ENCODE results near the gene NUAK1.

Gene NUAK1

DNA sequence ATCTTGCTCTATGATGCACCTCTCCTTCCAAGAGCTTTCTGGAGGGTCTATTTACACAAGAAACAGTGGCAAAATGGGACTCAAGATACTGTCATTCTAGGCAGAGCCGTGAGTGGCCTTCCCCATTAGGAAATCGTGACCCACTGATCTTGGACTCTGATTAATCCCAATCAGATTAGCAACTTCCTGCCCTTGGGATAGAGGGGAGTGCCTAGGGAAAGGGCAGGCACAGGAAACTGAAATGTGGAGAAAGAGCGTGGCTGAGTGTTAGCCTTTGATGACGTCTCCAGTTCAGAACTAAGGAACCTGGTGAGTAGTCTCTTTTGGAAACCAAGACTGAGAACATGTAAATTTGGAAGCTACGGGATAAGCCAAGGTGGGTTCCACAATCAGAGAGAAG lies 76.1 kb downstream of the NUAK1 start:
- DNase-seq: no peak

DNA sequence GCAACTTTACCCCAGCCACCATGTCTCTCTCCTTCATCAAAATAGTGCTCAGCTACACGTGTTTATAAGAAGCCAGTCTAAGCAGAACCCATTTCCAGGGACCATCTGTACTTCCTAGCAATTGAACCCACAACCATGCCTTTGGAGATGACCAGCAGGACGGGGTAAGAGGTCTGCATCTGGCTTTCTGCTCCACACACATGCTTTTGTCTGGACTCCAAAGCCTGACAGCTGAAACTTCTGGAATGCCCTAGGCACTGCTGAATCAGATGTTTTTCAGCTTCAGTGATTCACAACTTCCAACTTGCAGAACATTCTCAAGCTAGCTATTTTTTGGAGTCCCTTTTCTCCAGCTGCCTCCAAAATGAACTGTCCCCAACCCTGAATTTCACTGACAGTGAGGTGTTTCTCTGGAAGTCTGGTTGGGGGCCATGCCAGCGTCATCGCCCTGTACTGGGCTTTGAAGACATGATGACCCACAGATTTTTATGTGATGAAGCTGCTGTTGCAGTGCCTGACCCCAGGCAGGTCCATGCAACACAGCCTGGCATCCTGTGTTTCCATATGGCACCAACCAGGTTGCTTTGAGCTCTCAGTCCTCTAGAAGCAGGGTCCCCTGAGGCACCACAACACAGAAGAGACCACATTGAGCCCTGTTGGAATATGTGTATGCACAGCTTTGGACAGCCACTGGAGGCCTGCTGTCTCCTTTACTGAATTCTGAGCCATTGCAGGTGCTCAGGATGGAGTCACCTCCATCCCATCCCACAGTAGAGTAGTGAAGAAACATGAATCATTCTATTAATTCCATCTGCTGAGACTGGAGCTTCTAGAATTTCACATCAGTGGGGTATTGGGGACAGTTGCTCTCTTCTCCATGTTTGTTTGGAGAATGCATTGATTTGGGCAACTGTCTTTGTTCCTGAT lies 80.2 kb downstream of the NUAK1 start:
- DNase-seq: no peak

DNA sequence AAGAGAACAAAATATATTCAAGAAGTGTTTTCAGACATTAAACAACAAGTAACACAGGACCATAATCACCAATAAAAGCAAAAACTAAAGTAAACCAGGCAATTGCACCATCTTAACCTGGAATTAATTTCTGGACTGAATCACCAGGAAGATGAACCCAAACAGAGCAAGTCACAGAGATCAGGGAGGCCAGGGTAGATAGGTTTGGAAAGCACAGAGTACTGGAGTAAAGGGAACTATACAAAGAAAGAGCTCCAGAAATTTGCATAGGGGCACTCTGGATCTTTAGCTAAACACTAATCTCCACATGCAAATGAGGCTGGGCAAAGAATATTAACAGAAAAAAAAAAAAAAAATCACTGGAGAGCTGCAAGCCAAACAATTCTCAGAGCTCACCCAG lies 84.7 kb downstream of the NUAK1 start:
- DNase-seq: no peak

DNA sequence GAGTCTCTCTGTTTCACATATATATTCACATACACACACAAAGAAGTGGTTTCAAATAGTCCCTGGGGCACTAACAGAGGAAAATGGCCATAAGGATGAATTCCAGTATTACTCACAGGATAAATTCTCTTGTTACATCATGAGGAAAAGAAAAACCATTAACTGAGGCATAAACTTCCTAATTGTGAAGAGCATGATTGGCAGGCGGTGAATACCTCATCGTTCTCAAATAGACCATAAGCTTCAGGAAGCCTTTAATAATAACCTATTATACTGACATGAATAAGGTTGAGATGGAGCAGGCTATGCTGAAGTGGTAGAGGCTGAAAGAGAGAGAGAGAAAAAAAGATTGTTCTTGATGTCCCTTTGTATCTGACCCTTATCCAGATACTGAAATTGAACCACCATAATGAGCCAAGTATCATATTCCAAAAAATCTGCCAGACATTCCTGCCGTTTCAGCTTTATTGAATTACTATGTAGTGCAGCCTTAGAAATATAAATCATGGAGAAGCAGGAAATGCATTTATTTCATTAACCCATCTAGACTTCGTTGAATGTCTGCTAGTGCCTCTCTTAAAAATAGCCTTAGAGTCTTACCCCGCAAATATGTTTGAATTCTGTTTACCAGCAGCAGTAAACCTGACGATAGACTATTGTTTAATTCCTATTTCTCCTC lies 86.8 kb downstream of the NUAK1 start:
- DNase-seq: no peak

DNA sequence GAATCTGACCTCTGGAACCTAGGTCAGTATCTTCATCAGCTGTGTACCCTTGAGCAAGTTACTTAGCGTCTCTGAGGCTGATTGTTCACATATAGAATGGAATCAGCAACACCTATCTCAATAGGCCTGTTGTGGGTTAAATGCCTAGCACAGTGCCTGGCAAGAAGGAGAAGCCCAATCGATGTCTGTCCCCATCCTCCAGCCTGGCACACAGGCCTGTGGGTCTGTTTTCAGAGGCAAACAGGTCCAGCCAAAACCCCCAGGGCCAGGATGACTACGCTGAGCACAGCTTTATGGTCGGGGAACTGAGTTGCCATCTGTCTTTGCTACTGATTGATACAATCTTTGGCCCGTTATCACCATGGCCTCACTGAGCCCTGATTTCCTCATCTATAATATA lies 89.2 kb downstream of the NUAK1 start:
- DNase-seq: no peak

DNA sequence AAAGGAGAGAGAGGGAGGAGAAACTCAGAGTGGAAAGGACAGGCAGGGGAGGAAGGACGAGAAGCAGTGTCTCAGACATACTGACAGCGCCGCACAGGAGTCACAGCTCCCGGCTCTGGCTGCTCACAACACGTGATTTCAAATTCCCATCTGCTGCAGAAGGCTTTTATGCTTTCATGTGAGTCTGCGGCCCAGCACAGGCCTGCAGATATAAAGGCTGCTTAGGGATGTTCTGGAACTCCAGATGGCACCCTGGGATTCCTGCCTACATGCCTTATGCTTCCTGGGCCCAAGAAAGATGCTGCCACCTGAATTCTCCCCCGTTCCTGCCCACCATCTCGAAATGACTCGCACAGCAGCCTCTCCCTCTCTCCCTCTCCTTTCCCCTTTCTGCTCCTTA lies 89.6 kb downstream of the NUAK1 start:
- DNase-seq: no peak

DNA sequence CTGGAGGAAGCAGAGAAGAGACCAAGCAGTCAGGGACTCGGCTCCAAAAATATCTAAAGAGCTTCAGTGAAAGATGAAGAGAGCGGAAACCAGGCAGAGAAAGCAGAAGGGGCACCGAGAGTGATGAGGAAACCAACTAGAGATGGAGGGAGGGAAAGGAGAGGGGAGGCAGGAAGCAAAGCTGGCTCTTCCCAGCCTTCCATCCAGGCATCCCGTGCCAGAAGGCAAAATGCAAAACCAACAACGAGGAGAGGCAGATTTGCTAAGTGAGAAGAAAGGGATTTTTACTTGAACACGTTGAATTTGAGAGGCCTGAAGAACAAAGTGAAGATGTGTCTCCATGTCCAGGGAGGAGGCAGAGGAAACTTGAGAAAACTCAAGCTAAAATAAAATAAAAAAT lies 90.1 kb downstream of the NUAK1 start:
- no peak for DNase-seq

DNA sequence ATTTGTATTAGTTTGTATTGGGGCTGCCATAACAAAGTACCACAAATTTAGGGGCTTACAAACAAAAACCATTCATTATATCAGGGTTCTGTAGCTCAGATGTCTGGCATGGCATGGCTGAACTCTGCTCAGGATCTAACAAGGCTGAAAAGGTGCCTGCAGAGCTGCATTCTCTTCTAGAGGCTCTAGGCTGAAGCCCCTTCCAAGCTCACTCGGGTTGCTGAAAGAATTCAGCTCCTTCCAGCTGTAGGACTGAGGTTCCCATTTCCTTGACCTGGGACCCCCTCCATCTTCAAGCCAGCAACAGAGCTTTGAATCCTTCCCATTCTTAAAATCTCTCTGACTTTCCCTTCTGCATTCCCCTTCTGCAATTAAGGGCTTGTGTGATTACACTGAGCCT lies 90.7 kb downstream of the NUAK1 start:
- no peak for DNase-seq

DNA sequence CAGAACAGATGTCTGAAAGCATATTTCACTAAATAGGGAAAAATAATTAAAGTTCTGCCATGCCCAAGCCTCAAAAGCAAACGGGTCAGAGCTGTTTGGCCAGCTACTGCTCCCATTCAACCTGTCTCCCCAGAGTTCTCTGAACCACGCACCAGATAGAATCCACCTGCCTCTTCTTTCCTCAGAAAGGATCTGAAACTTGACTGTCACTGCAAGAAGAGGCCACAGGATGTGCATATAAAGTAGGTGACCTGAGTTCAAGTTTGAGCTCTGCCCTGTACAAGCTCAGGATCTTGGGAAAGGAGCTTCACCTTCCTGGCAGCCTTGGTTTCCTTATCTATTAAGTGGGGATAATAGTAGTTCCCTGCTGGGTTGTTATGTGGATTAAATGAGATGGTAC lies 91.8 kb downstream of the NUAK1 start:
- DNase-seq: no peak

DNA sequence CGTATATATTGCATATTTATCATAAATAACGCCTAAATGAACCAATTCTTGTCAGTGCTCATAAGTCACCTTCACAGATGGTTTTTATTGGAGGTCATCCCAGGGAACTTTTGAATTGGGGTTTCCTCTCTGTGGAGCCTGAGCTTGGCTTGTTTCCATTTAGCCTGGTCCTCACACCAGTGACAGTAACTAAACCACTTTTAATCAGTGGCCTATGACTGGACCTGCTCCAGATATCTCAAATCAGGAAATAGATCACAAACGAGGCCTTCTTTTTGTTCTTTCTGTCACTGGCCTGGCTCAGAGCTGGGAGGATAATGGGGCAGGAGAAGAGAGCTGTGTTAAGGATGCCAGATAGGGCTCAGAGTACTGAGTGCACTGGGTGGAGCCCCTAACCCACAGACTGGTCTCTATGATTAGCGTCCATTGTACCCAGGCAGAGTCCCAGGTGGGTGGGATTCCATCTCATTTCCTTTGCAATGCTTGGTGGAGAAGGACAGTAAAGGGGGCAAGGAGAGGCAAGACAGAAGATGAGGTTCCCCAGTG lies 92.4 kb downstream of the NUAK1 start:
- no peak for DNase-seq

DNA sequence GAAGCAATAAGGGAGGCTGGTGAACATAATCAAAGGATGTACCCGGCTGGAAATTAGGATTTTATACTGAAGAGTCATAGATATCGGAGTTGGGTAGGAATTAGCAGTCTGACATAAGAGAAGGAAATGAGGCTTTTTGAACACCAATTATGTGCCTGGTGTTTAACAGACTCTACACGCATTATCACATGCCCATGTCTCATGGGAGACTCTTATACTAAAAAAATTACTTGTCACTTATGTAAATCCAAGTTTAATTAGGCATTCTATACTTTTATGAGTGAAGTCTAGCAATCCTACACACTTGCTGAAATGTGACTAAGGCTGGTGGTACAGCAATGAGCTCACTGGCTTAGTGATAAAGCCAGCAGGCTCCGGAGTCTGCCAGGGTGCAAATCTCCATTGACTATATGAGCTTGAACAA lies 93.5 kb downstream of the NUAK1 start:
- no peak for DNase-seq

DNA sequence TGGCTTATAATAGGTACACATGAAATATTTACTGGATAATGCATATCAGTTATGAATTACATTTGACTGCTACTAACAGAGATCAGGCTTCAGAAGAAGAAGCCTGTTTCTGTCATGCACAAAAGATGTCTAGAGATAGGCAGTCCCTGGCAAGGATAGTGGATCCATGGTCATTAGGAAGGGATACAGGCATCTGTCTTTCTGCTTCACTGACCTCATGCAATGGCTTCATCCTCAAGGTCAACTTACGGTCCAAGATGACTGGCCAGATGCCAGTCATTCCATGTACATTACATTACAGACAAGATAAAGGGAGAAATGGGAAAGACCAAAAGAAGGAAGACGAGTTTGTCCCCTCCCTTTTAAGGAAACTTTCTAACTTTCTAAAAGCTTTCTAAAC lies 94.0 kb downstream of the NUAK1 start:
- DNase-seq: no peak

DNA sequence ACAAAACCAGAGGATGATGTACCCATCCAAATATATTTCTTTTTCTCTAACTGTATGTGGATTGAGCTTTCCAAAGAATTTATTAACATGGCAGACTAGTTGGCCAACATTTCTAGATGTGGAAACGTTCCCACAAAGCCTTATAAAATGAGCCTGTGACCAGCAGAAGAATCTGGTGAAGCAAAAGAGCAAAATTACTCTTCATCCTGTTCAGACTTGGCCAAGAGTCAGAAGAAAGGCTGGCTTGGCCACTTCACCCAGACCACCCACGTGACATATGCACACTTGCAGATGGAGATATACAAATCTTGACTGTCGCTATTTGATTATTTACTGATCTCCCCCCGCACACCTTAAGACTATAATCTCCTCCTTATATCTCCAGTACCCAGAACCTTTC lies 96.7 kb downstream of the NUAK1 start:
- DNase-seq: no peak

DNA sequence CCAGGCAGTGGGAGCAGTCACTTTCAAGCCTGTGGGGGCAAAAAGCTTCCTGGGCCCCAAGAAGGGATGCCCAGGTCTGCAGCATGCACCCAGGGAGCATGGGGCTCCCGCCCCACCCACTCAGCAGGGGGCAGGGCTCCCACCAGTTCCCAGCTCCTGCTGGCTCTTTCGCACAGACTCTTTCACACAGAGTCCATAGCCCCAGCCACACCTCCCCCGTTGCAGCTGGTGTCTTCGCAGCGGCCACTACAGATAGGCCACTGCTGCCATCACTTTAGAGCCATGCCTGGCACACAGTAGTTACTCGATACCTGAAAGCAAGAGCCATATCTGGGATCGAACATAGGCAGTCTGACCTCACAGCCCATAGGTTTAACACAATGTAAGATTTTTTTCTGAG lies 98.2 kb downstream of the NUAK1 start:
- DNase-seq: no peak

DNA sequence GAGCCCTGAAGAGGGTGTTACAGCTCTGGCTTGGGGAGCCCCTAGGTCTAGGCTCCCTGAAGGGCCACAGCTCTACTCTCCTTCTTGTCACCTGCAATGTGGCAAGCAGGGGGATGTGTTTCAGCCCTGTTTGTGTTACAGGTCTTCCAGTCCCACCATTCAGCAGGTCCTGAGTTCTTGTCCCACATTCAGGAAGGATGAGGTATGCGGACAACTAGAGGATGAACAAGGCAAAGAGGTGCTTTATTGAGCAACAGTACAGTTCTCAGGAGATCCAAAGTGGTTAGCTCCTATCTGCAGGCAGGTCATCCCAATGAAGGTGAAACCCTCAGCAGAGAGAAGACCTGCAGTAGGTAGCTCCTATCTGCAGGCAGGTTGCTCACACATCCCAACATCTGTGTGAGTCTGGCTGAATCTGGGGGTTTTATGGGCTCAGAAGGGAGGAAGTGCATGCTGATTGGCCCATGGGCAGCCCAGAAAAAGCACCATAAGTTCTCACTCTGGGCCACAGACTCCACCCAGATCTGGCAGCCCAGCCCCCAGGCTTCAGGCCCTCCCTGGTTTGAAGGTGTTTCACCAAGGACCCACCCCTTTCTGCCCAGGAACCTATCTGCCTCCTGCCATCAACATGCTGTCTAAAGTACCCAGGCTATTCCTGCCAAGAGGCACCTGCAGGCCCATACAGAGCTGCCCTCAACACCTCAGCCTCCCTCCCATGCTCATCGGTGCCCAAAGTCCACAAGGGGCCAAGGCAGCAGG lies 98.9 kb downstream of the NUAK1 start:
- no peak for DNase-seq

DNA sequence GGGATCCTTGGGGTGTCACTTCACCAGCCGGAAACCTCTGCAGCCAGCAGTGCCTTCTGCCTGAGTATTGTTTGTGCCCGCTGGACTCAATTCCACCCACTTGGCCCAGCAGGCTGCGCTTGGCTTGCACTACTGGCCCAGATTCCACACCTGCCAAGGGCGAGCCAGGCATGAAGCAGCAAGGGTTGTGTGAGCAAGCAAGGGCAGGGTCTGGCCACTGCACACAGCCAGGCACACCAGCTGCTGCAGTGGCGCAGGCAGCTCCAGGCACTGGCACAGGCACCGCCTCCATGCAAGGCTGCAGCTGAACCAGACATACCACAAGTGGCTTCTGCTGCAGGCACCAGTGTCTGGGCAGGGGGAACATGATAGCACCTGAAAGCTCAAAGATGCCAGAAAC lies 99.5 kb downstream of the NUAK1 start:
- no peak for DNase-seq

DNA sequence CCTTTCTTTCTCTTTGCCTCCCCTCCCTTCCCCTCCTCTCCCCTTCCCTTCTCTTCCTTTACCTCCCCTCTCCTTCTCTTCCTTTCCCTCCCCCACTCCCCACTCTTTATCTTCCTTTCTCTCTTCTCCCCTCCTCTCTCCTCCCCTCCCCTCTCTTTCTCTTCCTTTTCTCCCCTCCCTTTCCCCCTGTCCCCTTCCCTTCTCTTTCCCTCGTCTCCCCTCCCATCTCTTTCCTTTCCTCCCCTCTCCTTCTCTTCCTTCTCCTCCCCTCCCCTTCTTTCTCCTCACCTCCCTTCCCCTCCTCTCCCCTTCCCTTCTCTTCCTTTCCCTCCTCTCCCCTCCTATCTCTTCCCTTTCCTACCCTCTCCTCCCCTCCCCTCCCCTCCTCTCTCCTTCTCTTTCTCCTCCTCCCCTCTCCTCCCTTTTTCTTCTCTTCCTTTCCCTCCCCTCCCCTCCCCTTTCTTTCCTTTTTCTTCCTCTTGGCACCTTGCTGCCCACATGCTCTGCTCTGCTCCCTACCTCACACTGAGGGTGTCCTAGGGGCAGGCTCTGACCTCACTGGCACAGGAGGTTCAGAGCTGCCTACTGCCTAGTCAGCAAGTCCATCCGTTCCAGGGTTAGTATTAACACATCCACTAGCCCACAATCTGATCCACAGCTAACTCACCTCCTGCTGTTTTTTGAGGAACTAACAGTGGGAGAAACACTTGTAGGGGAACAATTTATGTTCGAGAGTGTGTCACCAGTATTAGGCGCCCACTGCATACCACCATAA lies 101.0 kb downstream of the NUAK1 start:
- DNase-seq: no peak

DNA sequence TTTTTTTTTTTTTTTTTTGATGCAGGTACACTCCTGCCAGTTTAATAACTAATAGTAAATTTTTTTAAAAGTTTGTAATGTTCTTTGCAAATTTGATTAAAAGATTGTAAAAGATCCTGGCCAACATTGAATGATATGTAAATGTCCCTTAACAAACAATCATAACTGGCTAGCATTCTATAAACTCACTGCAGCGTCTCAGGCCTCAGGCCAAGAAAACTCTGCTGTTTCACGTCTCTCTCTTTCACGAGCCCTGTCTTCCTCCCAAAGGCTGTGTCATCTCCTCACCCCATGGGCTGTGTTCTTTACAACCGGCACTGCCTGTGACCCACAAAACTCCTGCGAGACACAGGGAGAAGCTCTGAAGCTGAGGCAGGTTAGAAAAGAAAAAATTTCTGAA lies 103.3 kb downstream of the NUAK1 start:
- no peak for DNase-seq

DNA sequence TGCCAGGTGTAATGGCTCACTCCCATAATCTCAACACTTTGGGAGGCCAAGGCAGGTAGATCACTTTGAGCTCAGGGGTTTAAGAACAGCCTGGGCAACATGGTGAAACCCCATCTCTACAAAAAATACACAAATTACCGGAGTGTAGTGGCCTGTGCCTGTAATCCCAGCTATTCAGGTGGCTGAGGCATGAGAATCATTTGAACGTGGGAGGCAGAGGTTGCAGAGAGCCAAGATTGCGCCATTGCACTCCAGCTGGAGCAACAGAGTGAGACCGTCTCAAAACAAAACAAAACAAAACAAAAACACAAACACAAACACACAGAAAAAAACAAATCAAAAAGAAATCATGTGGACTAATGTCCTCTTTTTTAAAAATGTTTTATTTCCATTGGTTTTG lies 104.4 kb downstream of the NUAK1 start:
- no peak for DNase-seq

DNA sequence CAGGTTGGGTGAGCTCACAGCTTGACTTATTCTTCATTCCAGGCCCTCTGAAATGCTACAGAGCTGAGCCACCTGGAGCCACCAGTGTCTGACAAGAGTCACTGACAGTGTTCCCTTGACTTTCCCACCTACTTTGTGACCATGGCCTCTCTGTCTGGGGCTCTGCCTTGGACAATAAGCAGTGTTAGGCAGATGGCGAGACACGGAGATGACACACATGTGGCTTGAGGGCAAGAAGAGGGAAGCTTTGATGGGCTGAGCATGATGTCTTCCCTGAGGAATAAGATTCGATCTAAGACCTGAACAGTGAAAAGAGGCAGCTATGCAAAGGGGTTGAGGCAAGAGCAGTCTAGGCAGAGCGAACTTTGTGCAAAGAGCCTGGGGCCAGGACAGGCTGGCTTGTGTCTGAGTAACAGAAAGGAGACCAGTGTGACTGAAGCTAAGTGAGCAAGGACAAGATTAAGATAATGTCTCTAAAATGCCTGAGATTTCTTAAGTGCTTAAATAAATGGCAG lies 105.5 kb downstream of the NUAK1 start:
- DNase-seq: no peak

DNA sequence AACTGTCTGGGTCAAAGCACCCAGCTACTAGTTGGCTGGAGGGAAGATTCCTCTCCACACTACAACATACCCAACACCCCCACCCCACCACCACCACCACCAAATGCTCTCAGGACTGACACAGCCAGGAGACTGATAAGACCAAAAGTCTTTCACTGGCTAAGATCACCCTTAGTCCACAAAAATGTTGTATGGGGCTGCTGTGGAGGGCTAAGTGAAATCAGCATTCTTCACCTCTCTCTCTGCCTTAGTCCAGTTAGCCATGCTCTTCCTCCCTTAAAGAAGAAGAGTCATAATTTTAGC lies 106.2 kb downstream of the NUAK1 start:
- no peak for DNase-seq

All from suppressor macrophage (primary cell).